ENCODE measurements around the gene OST4. TPM values are rescaled to one million over a fixed set of nuclear protein-coding genes. Genes with fewer than 3 reads are reported as not detected.

OST4 gene
- total RNA-seq, 1 experiment from 2014 or later: 258 TPM

- Histone ChIP-seq H3K9me3 (ENCODE audit: low read length) (no peaks in the 10 kb centered on the region), H3K36me3 (ENCODE audit: low read depth, low read length) (no peaks in the 10 kb centered on the region), H3K79me2 (ENCODE audit: low read length) (no peaks in the 10 kb centered on the region), H4K20me1 (ENCODE audit: low read length) (no peaks in the 10 kb centered on the region), H3K4me2 (ENCODE audit: low read length) (no peak overlapping the region), H3K27ac (ENCODE audit: low read length) (no peak overlapping the region), H3K4me3 (ENCODE audit: low read length) (no peak overlapping the region), H3K9me2 (replicated peaks; ENCODE audit: low read length) (no peaks in the 10 kb centered on the region), H3K9ac (ENCODE audit: low read length) (no peak overlapping the region), H2AFZ (ENCODE audit: low read length) (0 out of 2 replicates have a peak overlapping the region, but pooled peaks have one; percentile 36), H3K27me3 (ENCODE audit: low read length) (no peaks in the 10 kb centered on the region), H3K4me1 (ENCODE audit: insufficient read depth, low read length) (no peaks in the 10 kb centered on the region), H3F3A (ENCODE audit: low read length, unreplicated experiment) (no peaks in the 10 kb centered on the region)
- BruUV-seq (replicated peaks): no TSS peak
- TF ChIP-seq EZH2 (IDR thresholded peaks at IDR 0.05; ENCODE audit: low read length, unreplicated experiment) (no peak), CTCF (conservative IDR thresholded peaks at IDR 0.05; ENCODE audit: low read depth, low read length) (no peak), EZH2phosphoT487 (IDR thresholded peaks at IDR 0.05; ENCODE audit: borderline replicate concordance, low read length) (no peak)
- ATAC-seq (peak; percentile 36; the same call in 1 of the 2 replicates), DNase-seq (peak; percentile 23)
- POLR2A ChIA-PET (ENCODE audit: unreplicated experiment): no interaction called here
- intact Hi-C loops (cut with micrococcal nuclease): no loop called here
- CTCF ChIA-PET: interaction anchor here (2.1 kb wide), 1 partner anchor 95 kb away, joined by 7 read pairs; no protein-coding TSS in a partner anchor
Measured at GRCh38 chr2:27095745-27096651, 24.5 kb upstream of the OST4 start.

GRCh38 chr2:27095427-27095744 lies 23.9 kb upstream of the OST4 start:
- H3K79me2 ChIP-seq (ENCODE audit: low read length): no peaks in the 10 kb centered on the region
- H4K20me1 ChIP-seq (ENCODE audit: low read length): no peaks in the 10 kb centered on the region
- TF ChIP-seq EZH2 (IDR thresholded peaks at IDR 0.05; ENCODE audit: low read length, unreplicated experiment) (no peak), CTCF (conservative IDR thresholded peaks at IDR 0.05; ENCODE audit: low read depth, low read length) (no peak), EZH2phosphoT487 (IDR thresholded peaks at IDR 0.05; ENCODE audit: borderline replicate concordance, low read length) (no peak)
- no peak overlapping the region for H3K4me3 ChIP-seq (ENCODE audit: low read length)
- H3K4me1 ChIP-seq (ENCODE audit: insufficient read depth, low read length): no peaks in the 10 kb centered on the region
- H3K27ac ChIP-seq (ENCODE audit: low read length): no peak overlapping the region
- BruUV-seq (replicated peaks): no TSS peak
- no peaks in the 10 kb centered on the region for H3K27me3 ChIP-seq (ENCODE audit: low read length)
- ChIA-PET POLR2A (ENCODE audit: unreplicated experiment) (no interaction called here), CTCF (no interaction called here)
- no peak for ATAC-seq
- H3K9me3 ChIP-seq (ENCODE audit: low read length): no peaks in the 10 kb centered on the region
- no peaks in the 10 kb centered on the region for H3K9me2 ChIP-seq (replicated peaks; ENCODE audit: low read length)
- intact Hi-C loops (cut with micrococcal nuclease): no loop called here
- no peak overlapping the region for H2AFZ ChIP-seq (ENCODE audit: low read length)
- H3F3A ChIP-seq (ENCODE audit: low read length, unreplicated experiment): no peaks in the 10 kb centered on the region
- no peak for DNase-seq
- H3K36me3 ChIP-seq (ENCODE audit: low read depth, low read length): no peaks in the 10 kb centered on the region
- H3K9ac ChIP-seq (ENCODE audit: low read length): no peak overlapping the region
- no peak overlapping the region for H3K4me2 ChIP-seq (ENCODE audit: low read length)

DNA sequence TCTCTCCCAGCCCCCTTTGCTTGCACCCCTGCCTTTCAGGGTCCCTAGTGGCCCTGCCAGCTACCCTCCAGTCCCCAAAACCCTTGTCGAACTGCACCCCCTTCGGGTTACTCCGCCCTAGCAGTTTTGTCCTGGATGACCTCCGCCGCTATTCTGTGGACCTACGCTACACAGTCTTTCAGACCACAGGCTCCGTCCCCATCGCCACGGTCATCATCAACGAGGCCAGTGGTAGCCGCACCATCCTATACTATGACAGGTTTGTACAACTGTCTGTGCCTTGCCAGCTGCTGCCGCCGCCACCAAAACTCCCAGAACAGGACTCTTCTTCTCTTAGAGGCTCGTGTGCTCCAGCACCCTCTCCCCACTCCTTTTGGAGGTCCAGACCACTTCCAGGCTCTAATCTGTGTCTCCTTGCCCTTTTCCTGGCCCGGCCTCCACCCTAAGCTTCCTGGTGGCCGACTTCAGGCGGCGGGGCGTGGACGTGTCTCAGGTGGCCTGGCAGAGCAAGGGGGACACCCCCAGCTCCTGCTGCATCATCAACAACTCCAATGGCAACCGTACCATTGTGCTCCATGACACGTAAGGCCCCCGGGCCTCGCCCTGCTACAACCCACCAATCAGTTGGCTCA lies 23.0 kb upstream of the OST4 start:
- Histone ChIP-seq H3K4me2 (ENCODE audit: low read length) (no peak overlapping the region), H3K79me2 (ENCODE audit: low read length) (no peaks in the 10 kb centered on the region), H3K9ac (ENCODE audit: low read length) (no peak overlapping the region), H3K27ac (ENCODE audit: low read length) (no peak overlapping the region), H3F3A (ENCODE audit: low read length, unreplicated experiment) (no peaks in the 10 kb centered on the region), H3K4me3 (ENCODE audit: low read length) (no peak overlapping the region), H3K27me3 (ENCODE audit: low read length) (no peaks in the 10 kb centered on the region), H3K4me1 (ENCODE audit: insufficient read depth, low read length) (no peaks in the 10 kb centered on the region), H3K36me3 (ENCODE audit: low read depth, low read length) (no peaks in the 10 kb centered on the region), H4K20me1 (ENCODE audit: low read length) (no peaks in the 10 kb centered on the region), H3K9me3 (ENCODE audit: low read length) (no peaks in the 10 kb centered on the region), H2AFZ (ENCODE audit: low read length) (no peak overlapping the region), H3K9me2 (replicated peaks; ENCODE audit: low read length) (no peaks in the 10 kb centered on the region)
- TF ChIP-seq EZH2phosphoT487 (IDR thresholded peaks at IDR 0.05; ENCODE audit: borderline replicate concordance, low read length) (no peak), CTCF (conservative IDR thresholded peaks at IDR 0.05; ENCODE audit: low read depth, low read length) (no peak), EZH2 (IDR thresholded peaks at IDR 0.05; ENCODE audit: low read length, unreplicated experiment) (no peak)
- ATAC-seq (no peak), DNase-seq (no peak)
- intact Hi-C loops (cut with micrococcal nuclease): no loop called here
- POLR2A ChIA-PET (ENCODE audit: unreplicated experiment): no interaction called here
- BruUV-seq (replicated peaks): no TSS peak
- CTCF ChIA-PET: no interaction called here

Data from PC-3 (cell line).